22Rv1 (cell line): ENCODE measurements around the gene NME3.

ENCODE experiments used
- ZFX ChIP-seq: fragments of 450-650 bp; IDR thresholded peaks from 2 replicates; pipeline ENCODE4 v1.6.1; 2017; ENCODE audit warnings: antibody characterized with exemption, borderline replicate concordance
- TF ChIP-seq, protein P1 (sequence below): fragments of 450-650 bp; IDR thresholded peaks from 2 replicates; pipeline ENCODE4 v1.5.1; 2017; ENCODE audit warnings: mild to moderate bottlenecking

DNA sequence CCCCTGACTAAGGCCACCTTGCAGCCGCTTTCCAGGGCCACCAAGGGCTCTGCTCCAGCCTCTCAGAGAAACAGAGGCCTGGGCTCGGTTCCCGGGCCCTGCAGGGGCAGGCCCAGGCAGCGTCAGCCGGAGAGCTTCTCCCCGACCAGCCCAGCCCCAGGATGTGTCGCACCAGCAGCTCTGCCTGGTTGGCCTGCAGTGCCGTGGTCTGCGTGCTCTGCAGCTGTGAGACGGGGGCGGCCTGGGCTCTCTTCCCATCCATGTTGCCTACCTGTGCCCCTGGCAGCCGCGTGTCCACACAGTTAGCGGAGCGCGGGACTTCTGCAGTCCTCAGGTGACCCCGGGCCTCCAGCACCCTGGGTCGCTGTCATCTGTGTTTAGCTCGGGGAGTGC is 17.4 kb upstream of the NME3 start:
- TF ChIP-seq, protein P1, sequence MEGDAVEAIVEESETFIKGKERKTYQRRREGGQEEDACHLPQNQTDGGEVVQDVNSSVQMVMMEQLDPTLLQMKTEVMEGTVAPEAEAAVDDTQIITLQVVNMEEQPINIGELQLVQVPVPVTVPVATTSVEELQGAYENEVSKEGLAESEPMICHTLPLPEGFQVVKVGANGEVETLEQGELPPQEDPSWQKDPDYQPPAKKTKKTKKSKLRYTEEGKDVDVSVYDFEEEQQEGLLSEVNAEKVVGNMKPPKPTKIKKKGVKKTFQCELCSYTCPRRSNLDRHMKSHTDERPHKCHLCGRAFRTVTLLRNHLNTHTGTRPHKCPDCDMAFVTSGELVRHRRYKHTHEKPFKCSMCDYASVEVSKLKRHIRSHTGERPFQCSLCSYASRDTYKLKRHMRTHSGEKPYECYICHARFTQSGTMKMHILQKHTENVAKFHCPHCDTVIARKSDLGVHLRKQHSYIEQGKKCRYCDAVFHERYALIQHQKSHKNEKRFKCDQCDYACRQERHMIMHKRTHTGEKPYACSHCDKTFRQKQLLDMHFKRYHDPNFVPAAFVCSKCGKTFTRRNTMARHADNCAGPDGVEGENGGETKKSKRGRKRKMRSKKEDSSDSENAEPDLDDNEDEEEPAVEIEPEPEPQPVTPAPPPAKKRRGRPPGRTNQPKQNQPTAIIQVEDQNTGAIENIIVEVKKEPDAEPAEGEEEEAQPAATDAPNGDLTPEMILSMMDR, result no peak
- no peak for TF ChIP-seq ZFX
